Memory B cell (primary cell): ENCODE data around the gene PIK3CB.
"Not testable (repeated sequence)": the region's sequence is repeated elsewhere in the genome, so short reads cannot be mapped to it uniquely, and the experiment has no call there.

Experiments used
- ATAC-seq: fragments of 150-1000 bp; cut with Tn5 transposase; 2 replicates; pipeline ENCODE4 v1.10.0; 2021; ENCODE audit warnings: low read depth, mild to moderate bottlenecking, moderate library complexity
- DNase-seq, 2 donors: peaks; one replicate each; pipeline ENCODE4 v3.0.0; 2022; ENCODE audit warnings: low spot score in 2 of 2
- H3K27ac Mint-ChIP-seq: one replicate; pipeline ENCODE4 v1.8.0; 2022; ENCODE audit warnings: mild to moderate bottlenecking, moderate library complexity, mixed read lengths
- H3K27me3 Mint-ChIP-seq: one replicate; pipeline ENCODE4 v1.8.0; 2022; ENCODE audit warnings: mixed read lengths
- H3K36me3 Mint-ChIP-seq: one replicate; pipeline ENCODE4 v1.8.0; 2022; ENCODE audit warnings: mild to moderate bottlenecking, mixed read lengths
- H3K4me1 Mint-ChIP-seq: one replicate; pipeline ENCODE4 v1.8.0; 2022; ENCODE audit warnings: mixed read lengths
- H3K4me3 Mint-ChIP-seq: one replicate; pipeline ENCODE4 v1.8.0; 2022; ENCODE audit warnings: mild to moderate bottlenecking, moderate library complexity, mixed read lengths
- H3K9me3 Mint-ChIP-seq: one replicate; pipeline ENCODE4 v1.8.0; 2022; ENCODE audit warnings: mixed read lengths

The PIK3CB gene

DNA sequence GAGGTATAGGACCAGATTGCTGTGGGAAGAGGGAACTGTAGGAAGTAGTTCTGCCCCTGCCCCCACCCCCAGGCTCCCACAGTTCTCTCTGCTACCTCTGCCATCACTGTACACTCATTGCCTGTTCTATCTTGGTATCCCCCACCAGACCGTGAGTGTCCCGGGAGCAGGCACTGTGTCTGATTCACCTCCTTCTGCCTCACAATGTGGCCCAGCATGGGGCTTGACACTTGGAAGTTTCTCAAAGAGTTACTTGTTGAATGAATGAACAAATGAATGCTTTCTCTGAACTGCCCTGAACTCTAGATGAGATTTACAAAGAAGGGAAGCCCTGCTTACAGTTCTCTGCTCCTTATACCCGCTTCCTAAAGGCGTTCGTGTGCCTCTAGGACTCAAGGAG, 27.1 kb upstream of the PIK3CB start:
- Mint-ChIP-seq H3K27ac (no peak overlapping the region), H3K9me3 (no peaks in the 10 kb centered on the region), H3K27me3 (no peaks in the 10 kb centered on the region), H3K36me3 (no peaks in the 10 kb centered on the region), H3K4me1 (peaks cover 4% of the 10 kb centered on the region), H3K4me3 (no peak overlapping the region)
- ATAC-seq (no peak), DNase-seq (no peak)

DNA sequence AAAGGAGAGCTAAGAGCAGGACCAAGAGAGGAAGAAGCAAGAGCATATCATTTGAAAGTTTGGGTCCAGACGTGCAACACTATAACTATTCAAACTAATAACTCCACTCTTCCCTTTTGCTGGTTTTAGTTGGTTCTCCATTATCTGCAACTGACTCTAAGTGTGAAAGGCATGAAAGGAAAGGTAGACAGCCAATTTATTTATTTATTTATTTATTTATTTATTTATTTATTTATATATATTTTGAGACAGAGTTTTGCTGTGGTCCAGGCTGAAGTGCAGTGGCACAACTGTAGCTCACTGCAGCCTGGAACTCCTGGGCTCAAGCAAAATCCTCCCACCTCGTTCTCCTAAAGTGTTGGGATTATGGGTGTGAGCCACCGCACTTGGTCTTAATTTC, 22.1 kb upstream of the PIK3CB start:
- Mint-ChIP-seq H3K36me3 (no peaks in the 10 kb centered on the region), H3K4me1 (no peaks in the 10 kb centered on the region), H3K27me3 (peaks cover 3% of the 10 kb centered on the region), H3K4me3 (no peak overlapping the region), H3K27ac (no peak overlapping the region), H3K9me3 (no peaks in the 10 kb centered on the region)
- no peak for DNase-seq
- no peak for ATAC-seq

GRCh38 chr3:138854940-138855339, 20.2 kb upstream of the PIK3CB start:
- Mint-ChIP-seq H3K27me3 (peaks cover 3% of the 10 kb centered on the region), H3K4me1 (no peaks in the 10 kb centered on the region), H3K9me3 (no peaks in the 10 kb centered on the region), H3K27ac (no peak overlapping the region), H3K36me3 (no peaks in the 10 kb centered on the region), H3K4me3 (no peak overlapping the region)
- no peak for DNase-seq
- ATAC-seq, result no peak

- H3K27ac Mint-ChIP-seq, result no peak overlapping the region
- ATAC-seq, result no peak
- H3K9me3 Mint-ChIP-seq, result no peaks in the 10 kb centered on the region
Measured at GRCh38 chr3:138854204-138854603, 19.5 kb upstream of the PIK3CB start.

DNA sequence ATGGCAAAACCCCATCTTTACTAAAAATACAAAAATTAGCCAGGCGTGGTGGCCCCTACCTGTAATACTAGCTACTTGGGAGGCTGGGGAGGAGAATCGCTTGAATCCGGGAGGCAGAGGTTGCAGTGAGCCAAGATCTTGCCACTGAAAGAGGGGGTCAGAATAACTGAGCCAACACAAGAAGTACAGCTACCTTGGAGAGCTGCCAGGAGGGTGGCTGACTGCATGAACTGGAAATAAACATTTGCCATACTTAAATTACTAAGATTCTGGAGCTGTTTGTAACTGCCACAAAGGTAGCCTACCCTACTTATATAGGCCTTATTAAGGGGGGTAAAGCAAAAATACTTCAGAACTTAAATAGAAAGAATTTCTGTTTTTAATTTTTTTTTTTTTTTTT, 15.4 kb upstream of the PIK3CB start:
- Mint-ChIP-seq H3K9me3 (no peaks in the 10 kb centered on the region), H3K27me3 (peaks cover 2% of the 10 kb centered on the region), H3K27ac (no peak overlapping the region), H3K4me1 (no peaks in the 10 kb centered on the region), H3K4me3 (no peak overlapping the region), H3K36me3 (no peaks in the 10 kb centered on the region)
- no peak for DNase-seq
- ATAC-seq, result no peak

More at GRCh38 chr3:138854204-138854603, 19.5 kb upstream of the PIK3CB start:
- peaks cover 3% of the 10 kb centered on the region for H3K27me3 Mint-ChIP-seq
- H3K36me3 Mint-ChIP-seq, result no peaks in the 10 kb centered on the region
- H3K4me3 Mint-ChIP-seq, result no peak overlapping the region
- no peaks in the 10 kb centered on the region for H3K4me1 Mint-ChIP-seq
- no peak for DNase-seq

DNA sequence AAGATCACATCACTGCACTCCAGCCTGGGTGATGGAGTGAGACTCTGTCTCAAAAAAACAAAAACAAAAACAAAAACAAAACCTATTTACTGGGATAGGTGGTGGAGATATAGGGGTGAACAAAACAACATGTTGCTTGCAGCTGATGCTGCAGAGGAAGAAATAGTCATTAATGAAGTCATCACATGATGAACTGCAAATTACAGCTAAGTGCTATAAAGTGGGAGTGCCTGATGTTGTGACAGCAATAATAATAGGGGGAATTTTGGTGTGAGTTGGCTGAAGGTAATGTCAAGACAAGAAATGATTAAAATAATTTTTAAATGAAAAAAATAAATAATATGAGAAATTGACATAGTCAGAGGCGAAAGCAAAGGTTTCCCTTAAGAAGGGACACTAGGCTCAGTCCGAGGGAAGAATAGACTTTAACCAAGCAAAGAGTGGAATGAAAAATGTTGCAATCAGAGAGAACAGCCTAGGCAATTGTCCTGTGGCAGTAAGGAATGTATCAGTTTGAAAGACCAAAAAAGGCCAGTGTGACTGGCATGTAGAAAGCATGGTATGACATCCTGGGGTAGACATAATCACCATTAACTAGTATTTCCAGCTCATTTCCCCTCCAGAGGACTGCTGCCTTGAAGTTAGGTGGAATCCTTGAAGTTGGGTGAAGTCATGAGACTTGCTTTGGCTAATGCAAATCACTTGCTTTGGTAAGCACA, 14.7 kb upstream of the PIK3CB start:
- Mint-ChIP-seq H3K4me1 (no peaks in the 10 kb centered on the region), H3K36me3 (no peaks in the 10 kb centered on the region), H3K27ac (no peak overlapping the region), H3K4me3 (no peak overlapping the region), H3K9me3 (no peaks in the 10 kb centered on the region), H3K27me3 (peaks cover 2% of the 10 kb centered on the region)
- ATAC-seq, result no peak
- DNase-seq, result no peak

DNA sequence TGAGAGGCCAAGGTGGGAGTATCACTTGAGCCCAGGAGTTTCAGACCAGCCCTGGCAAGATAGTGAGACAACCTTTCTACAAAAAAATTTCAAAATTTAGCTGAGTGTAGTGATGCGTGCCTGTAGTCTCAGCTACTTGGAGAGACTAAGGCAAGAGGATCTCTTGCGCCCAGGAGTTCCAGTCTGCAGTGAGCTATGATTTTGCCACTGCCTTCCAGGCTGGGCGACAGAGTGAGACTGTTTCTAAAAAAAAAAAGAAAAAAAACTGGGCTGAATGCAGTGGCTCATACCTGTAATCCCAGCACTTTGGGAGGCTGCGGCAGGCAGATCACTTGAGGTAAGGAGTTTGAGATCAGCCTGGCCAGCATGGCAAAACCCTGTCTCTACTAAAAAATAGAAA, 14.0 kb upstream of the PIK3CB start:
- ATAC-seq (no peak), DNase-seq (no peak)
- no peak overlapping the region for H3K4me3 Mint-ChIP-seq
- H3K9me3 Mint-ChIP-seq, result no peaks in the 10 kb centered on the region
- H3K27me3 Mint-ChIP-seq, result no peaks in the 10 kb centered on the region
- no peaks in the 10 kb centered on the region for H3K4me1 Mint-ChIP-seq
- H3K36me3 Mint-ChIP-seq, result no peaks in the 10 kb centered on the region
- H3K27ac Mint-ChIP-seq, result no peak overlapping the region

GRCh38 chr3:138846824-138847223, 12.1 kb upstream of the PIK3CB start:
- H3K4me3 Mint-ChIP-seq, DNase-seq, H3K27ac Mint-ChIP-seq, H3K4me1 Mint-ChIP-seq, H3K9me3 Mint-ChIP-seq, ATAC-seq, H3K27me3 Mint-ChIP-seq, H3K36me3 Mint-ChIP-seq: not testable (repeated sequence)

- ATAC-seq (no peak), DNase-seq (no peak)
- Mint-ChIP-seq H3K36me3 (no peaks in the 10 kb centered on the region), H3K4me1 (peaks cover 4% of the 10 kb centered on the region), H3K27ac (no peak overlapping the region), H3K4me3 (no peak overlapping the region), H3K27me3 (no peaks in the 10 kb centered on the region), H3K9me3 (no peaks in the 10 kb centered on the region)
Measured at GRCh38 chr3:138846262-138846791, 11.6 kb upstream of the PIK3CB start.

DNA sequence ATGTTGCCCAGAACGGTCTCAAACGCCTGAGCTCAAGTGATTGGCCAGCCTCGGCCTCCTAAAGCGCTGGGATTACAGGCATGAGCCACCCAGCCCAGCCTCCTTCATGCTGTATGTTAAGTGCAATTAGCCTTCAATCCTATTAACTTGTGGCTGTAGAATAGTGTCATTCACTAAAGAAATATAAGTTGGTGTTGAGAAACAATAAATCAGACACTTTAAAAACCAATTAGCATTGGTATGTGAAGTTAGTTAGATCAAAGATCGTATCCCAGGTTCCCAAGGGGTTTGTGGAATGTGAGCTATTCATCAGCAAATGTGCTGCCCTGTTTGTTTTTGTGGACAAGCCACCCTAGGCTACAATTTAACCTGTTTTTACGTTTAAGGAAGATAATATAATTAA, 11.0 kb upstream of the PIK3CB start:
- ATAC-seq (no peak), DNase-seq (no peak)
- Mint-ChIP-seq H3K9me3 (no peaks in the 10 kb centered on the region), H3K27me3 (no peaks in the 10 kb centered on the region), H3K4me1 (peaks cover 4% of the 10 kb centered on the region), H3K36me3 (no peaks in the 10 kb centered on the region), H3K4me3 (no peak overlapping the region), H3K27ac (no peak overlapping the region)

- no peaks in the 10 kb centered on the region for H3K36me3 Mint-ChIP-seq
- peaks cover 4% of the 10 kb centered on the region for H3K4me1 Mint-ChIP-seq
- DNase-seq (no peak), ATAC-seq (no peak)
- no peak overlapping the region for H3K4me3 Mint-ChIP-seq
- no peak overlapping the region for H3K27ac Mint-ChIP-seq
- no peaks in the 10 kb centered on the region for H3K27me3 Mint-ChIP-seq
- H3K9me3 Mint-ChIP-seq, result no peaks in the 10 kb centered on the region
Measured at GRCh38 chr3:138845181-138845601, 10.5 kb upstream of the PIK3CB start.

DNA sequence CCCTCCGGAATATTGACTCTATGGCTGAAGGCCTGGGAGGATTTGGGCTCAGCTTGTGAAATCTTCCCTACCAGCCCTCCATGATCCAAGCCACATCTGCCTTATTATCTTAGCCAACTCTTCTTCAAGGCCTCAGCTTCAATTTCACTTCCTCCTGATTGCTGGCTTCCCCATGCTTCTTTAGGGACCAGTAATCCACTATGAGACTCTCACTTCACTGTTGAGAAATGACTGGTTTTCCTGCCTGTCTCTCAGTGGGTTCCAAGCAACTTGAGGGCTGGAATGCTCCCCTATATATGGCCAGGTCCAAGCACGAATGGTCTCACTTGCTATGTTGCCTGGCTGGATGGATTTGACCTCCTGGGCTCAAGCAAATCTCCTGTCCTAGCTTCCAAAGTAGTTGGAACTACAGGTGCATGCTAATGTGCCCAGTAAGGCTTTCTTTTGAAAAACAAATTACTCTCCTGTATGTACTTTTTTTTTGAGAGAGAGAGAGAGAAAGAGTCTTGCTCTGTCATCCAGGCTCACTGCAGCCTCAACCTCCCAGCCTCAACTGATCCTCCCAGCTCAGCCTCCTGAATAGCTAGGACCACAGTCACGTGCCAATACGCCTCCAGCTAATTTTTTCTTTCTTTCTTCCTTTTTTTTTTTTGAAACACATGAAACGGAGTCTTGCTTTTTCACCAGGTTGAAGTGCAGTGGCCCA, 7.9 kb upstream of the PIK3CB start:
- ATAC-seq, result peak; percentile 41

DNA sequence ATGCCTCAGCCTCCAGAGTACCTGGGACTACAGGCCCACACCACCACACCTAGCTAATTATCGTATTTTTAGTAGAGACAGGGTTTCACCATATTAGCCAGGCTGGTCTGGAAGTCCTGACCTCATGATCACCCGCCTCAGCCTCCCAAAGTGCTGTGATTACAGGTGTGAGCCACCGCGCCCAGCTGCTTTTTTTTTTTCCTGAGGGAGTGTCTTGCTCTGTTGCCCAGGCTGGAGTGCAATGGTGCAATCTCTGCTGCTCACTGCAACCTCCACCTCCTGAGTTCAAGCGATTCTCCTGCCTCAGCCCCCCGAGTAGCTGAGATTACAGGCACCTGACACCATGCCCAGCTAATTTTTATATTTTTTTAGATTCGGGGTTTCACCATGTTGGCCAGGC, 3.7 kb upstream of the PIK3CB start:
- H3K27me3 Mint-ChIP-seq, H3K4me3 Mint-ChIP-seq, DNase-seq, H3K36me3 Mint-ChIP-seq, H3K9me3 Mint-ChIP-seq, ATAC-seq, H3K27ac Mint-ChIP-seq: not testable (repeated sequence)
- H3K4me1 Mint-ChIP-seq, result peaks cover 15% of the 10 kb centered on the region

More for the DNA sequence above, 7.9 kb upstream of the PIK3CB start:
- H3K4me1 Mint-ChIP-seq, result peaks cover 4% of the 10 kb centered on the region
- DNase-seq, result no peak
- H3K27me3 Mint-ChIP-seq, result no peaks in the 10 kb centered on the region
- H3K9me3 Mint-ChIP-seq, result no peaks in the 10 kb centered on the region
- no peaks in the 10 kb centered on the region for H3K36me3 Mint-ChIP-seq
- H3K4me3 Mint-ChIP-seq, result no peak overlapping the region
- no peak overlapping the region for H3K27ac Mint-ChIP-seq

- H3K4me1 Mint-ChIP-seq, result peaks cover 13% of the 10 kb centered on the region
- DNase-seq, H3K27me3 Mint-ChIP-seq, H3K36me3 Mint-ChIP-seq, H3K9me3 Mint-ChIP-seq, ATAC-seq: not testable (repeated sequence)
- H3K27ac Mint-ChIP-seq, result peak overlapping the region; percentile 91
- H3K4me3 Mint-ChIP-seq, result peak overlapping the region; percentile 98
Measured at GRCh38 chr3:138835846-138836245, 1.1 kb upstream of the PIK3CB start.
